ENCODE measurements around the gene SLC25A23.

The SLC25A23 gene

GRCh38 chr19:6418562-6418932 lies 41.0 kb downstream of the SLC25A23 start:
- DNase-seq (ENCODE audit: low read depth), result no peak
- no peak for TF ChIP-seq CTCF (IDR thresholded peaks at IDR 0.05; ENCODE audit: low read depth, low read length, missing control alignments)
- in situ Hi-C loops (cut with HindIII; ENCODE audit: low sequenced_read_pairs), result no loop called here
- no peak overlapping the region for H3K4me3 ChIP-seq (ENCODE audit: low read depth, low read length)

GRCh38 chr19:6417713-6418561 lies 41.7 kb downstream of the SLC25A23 start:
- H3K4me3 ChIP-seq (ENCODE audit: low read depth, low read length), result no peak overlapping the region
- in situ Hi-C loops (cut with HindIII; ENCODE audit: low sequenced_read_pairs), result no loop called here
- DNase-seq (ENCODE audit: low read depth), result no peak
- TF ChIP-seq CTCF (IDR thresholded peaks at IDR 0.05; ENCODE audit: low read depth, low read length, missing control alignments), result peak; percentile 52

- no peak for TF ChIP-seq CTCF (IDR thresholded peaks at IDR 0.05; ENCODE audit: low read depth, low read length, missing control alignments)
- in situ Hi-C loops (cut with HindIII; ENCODE audit: low sequenced_read_pairs), result no loop called here
Observed at GRCh38 chr19:6416658-6417405, 42.8 kb downstream of the SLC25A23 start.

GRCh38 chr19:6415591-6416190 lies 43.9 kb downstream of the SLC25A23 start:
- H3K4me3 ChIP-seq (ENCODE audit: low read depth, low read length), result no peak overlapping the region
- in situ Hi-C loops (cut with HindIII; ENCODE audit: low sequenced_read_pairs), result no loop called here
- no peak for TF ChIP-seq CTCF (IDR thresholded peaks at IDR 0.05; ENCODE audit: low read depth, low read length, missing control alignments)
- DNase-seq (ENCODE audit: low read depth), result no peak

More at GRCh38 chr19:6416658-6417405, 42.8 kb downstream of the SLC25A23 start:
- DNase-seq (ENCODE audit: low read depth), result no peak
- H3K4me3 ChIP-seq (ENCODE audit: low read depth, low read length), result no peak overlapping the region

- TF ChIP-seq CTCF (IDR thresholded peaks at IDR 0.05; ENCODE audit: low read depth, low read length, missing control alignments), result no peak
- DNase-seq (ENCODE audit: low read depth), result no peak
- in situ Hi-C loops (cut with HindIII; ENCODE audit: low sequenced_read_pairs), result no loop called here
- H3K4me3 ChIP-seq (ENCODE audit: low read depth, low read length), result no peak overlapping the region
Observed at GRCh38 chr19:6414793-6415590, 44.6 kb downstream of the SLC25A23 start.

Measured in astrocyte of the cerebellum (primary cell).